DMS114 treated with DMSO at 0.1 percent for 48 hours (cell line): ENCODE measurements around the gene MARCHF7.
"Not testable (repeated sequence)": the region's sequence is repeated elsewhere in the genome, so short reads cannot be mapped to it uniquely, and the experiment has no call there.

Source experiments
- DNase-seq: peaks from one replicate; lab custom pipeline; 2025; ENCODE audit not compliant: unreplicated experiment; lab: John Stamatoyannopoulos, UW

MARCHF7 gene, protein sequence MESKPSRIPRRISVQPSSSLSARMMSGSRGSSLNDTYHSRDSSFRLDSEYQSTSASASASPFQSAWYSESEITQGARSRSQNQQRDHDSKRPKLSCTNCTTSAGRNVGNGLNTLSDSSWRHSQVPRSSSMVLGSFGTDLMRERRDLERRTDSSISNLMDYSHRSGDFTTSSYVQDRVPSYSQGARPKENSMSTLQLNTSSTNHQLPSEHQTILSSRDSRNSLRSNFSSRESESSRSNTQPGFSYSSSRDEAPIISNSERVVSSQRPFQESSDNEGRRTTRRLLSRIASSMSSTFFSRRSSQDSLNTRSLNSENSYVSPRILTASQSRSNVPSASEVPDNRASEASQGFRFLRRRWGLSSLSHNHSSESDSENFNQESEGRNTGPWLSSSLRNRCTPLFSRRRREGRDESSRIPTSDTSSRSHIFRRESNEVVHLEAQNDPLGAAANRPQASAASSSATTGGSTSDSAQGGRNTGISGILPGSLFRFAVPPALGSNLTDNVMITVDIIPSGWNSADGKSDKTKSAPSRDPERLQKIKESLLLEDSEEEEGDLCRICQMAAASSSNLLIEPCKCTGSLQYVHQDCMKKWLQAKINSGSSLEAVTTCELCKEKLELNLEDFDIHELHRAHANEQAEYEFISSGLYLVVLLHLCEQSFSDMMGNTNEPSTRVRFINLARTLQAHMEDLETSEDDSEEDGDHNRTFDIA

GRCh38 chr2:159712143-159712928 lies at the start of gene MARCHF7:
Gene MARCHF7, plus strand, starts transcription at chr2:159712506. Its CDS starts 16,517 bp downstream, at chr2:159729023.
- peak; percentile 77 for DNase-seq

DNA sequence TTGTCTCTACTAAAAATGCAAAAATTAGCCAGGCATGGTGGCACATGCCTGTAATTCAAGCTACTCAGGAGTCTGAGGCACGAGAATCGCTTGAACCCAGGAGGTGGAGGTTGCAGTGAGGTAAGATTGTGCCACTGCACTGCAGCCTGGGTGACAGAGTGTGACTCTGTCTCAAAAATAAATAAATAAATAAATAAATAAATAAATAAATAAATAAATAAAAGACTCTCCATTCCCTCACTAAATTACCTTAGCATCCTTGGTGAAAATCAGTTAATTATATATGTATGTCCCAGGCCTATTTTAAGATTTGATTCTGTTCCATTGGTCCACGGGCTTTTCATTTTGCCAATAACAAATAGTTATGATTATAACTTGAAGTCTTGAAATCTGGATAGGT lies 44.9 kb upstream of the MARCHF7 start:
- DNase-seq: not testable (repeated sequence)

- no peak for DNase-seq
Measured at GRCh38 chr2:159671047-159671446, 41.3 kb upstream of the MARCHF7 start.

DNA sequence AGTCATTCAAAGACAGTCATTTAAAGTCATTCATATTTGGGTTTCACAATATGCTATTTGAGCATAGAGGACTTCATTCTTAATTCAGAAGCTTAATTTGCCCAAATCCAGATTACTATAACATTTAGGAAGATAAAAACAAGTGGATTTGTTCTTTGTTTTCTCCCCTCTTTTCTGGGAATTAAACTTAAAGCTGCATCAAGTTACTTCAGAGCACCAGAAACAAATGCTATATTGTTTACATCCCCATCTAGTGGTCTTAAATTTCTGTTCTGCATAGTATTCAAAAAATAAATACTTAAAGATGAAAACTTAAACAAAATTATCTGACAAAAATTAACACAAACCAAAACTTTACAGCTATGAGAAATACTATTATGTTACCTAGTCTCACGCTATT lies 34.7 kb upstream of the MARCHF7 start:
- DNase-seq: no peak

GRCh38 chr2:159680692-159681091 lies 31.6 kb upstream of the MARCHF7 start:
- no peak for DNase-seq

GRCh38 chr2:159683817-159684216 lies 28.5 kb upstream of the MARCHF7 start:
- DNase-seq: no peak

DNA sequence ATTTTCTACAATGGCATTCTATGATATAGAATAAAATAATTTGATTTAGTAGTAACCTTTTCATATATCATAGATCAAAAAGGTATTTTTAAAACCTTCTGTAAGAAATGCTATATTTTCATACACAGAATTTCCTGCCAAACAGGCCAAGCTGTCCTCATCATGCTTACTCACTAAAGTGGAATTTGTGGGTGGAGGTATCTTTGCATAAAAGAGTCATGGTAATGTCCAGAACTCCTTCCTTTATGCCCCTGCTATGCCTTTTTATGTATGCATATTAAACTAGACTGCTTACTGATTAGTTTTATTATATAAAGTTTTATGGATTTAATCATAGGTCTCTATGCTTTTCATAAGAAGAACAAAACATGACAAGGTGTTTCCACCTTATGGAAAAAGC lies 27.5 kb upstream of the MARCHF7 start:
- DNase-seq: no peak

GRCh38 chr2:159694500-159695040 lies 17.7 kb upstream of the MARCHF7 start:
- no peak for DNase-seq

GRCh38 chr2:159695795-159696448 lies 16.4 kb upstream of the MARCHF7 start:
- DNase-seq: no peak

DNA sequence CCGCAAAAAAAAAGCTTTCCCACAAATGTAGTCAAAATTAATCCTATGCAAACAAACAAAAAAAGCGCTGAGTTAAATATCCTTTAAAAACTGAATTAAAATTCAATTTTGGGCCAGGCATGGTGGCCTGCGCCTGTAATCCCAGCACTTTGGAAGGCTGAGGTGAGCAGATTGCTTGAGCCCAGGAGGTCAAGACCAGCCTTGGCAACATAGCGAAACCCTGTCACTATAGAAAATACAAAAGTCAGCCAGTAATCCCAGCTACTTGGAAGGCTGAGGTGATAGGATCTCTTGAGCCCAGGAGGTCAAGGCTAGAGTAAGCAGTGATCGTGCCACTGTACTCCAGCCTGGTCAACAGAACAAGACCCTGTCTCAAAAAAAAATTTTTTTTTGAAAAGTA lies 8.8 kb upstream of the MARCHF7 start:
- no peak for DNase-seq

DNA sequence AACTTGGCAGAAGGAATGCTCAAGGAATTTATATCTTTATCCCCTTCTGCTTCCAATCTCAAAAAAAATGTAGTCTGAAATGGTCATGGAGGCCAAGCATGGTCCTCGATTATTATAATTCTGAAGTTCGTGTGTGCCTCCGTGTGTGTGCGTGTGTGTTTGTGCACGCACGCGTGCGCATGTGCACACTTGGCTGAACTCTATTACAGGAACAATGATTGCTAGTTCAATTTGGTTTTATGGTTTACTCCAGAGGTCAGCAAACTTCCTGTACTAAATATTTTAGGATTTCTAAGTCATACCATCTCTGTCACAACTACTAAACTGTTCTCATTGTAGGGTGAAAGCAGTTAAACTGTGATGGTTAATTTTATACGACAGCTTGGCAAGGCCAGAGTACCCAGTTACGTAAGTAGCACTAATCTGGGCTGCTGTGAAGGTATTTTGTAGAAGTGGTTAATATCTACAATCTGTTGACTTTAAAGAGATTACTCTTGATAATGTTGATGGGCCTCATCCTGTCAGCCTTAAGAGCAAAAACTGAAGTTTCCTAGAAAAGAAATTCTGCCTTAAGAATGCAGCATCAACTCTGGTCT lies 5.8 kb upstream of the MARCHF7 start:
- DNase-seq: no peak

- DNase-seq: no peak
Measured at GRCh38 chr2:159708066-159708760, 4.1 kb upstream of the MARCHF7 start.

DNA sequence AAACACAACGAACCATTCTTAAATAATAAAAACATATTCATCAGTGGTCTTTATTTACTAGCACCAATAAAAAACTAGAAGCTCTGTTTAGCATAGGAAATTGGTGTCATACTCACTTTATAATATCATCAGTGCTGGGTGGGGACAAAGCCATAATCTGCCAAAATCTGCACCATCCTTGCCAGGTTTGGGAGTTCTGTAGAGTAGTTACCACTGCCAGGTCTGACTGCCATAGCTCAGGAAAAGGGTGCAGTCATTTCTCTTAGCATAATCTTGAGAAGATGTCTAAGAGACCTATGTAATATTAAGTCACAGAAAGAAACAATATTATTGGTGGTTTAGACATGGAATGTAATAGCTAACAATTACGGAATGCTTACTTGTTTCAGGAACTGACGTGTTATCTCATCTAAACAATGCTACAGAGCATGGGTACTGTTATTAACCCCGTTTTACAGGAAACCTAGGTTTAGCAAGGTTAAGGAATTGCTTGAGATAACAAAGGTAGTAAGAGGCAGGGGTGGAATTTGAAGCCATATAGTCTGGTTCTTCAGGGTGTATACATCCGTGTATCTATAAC lies 1.6 kb upstream of the MARCHF7 start:
- no peak for DNase-seq

DNA sequence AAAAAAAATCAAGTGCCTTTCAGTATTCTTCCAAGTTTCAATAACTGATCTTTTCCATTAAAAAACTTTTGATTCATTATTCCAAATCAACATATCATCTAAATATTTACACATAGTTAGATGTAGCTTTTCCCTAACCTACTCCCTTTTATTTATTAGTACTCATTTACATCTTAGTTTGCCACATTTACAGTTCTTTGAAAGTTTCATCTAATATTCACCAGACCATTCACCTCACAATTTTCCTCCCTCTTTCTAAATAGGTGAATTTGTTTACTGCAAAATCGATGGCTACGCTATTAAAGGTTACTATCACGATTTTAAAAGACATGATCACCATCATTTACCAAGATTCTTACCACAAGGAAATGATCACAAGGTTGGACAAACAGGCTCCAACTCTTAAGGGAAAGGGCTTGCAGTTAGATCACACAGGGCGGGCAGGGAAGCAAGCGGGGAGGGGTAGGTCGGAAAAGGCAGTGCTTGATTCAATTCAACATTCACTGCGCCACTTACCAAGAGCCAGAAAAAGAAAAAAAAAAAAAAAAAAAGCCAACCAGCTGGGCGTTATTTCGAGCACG lies 654 bp upstream of the MARCHF7 start:
- DNase-seq: peak; percentile 46

DNA sequence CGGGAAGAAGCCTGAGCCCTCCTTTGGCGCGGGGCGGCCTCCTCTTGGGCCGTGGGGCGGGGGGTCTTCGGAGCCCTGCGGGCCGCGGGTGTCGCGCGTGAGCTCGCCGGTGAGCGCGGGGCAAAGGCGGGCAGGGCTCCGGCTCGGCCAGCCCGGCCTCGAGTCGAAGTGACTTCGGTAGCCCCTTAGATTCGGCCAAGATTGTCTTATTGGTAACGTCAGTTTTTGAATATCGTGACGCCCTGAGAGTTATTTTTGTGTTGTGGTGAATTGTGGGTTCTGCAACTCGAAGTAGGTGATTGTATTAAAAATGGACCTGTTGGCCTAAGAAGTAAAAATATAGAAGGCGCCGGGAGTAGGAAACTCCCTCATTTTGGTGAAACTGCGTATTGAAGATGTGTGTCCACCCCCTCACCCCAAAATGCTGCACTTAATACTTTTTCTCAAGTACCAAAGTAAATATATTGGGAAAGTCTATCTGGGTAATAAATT lies 669 bp downstream of the MARCHF7 start:
- no peak for DNase-seq

DNA sequence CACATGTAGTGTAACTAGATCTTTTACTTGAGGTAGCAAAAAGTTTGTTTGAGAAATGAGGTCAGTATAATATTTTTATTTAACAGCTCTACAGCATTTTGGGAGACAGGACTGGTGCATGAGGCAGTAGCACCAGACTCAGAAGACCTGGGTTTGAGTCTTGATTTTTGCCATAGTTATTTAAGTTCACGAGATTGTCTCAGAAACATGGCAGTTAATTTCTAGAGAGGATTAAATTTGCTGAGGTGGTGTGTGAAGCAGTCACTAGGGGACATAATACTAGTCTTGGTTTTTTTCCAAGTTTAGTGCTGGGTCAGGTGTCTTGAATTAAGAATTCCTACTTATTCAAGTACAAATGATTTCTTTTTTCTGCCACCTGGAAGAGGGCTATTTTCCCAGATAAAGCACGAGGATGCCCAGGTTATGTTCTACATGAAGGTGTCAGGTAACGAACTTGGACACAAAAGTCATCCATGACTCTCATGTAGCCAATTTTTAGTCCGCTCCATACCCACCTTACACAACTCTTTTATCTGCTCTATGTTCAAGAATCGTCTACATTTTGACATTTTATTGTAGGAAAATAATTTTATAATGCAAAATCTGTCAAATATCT lies 1.4 kb downstream of the MARCHF7 start:
- DNase-seq: no peak

DNA sequence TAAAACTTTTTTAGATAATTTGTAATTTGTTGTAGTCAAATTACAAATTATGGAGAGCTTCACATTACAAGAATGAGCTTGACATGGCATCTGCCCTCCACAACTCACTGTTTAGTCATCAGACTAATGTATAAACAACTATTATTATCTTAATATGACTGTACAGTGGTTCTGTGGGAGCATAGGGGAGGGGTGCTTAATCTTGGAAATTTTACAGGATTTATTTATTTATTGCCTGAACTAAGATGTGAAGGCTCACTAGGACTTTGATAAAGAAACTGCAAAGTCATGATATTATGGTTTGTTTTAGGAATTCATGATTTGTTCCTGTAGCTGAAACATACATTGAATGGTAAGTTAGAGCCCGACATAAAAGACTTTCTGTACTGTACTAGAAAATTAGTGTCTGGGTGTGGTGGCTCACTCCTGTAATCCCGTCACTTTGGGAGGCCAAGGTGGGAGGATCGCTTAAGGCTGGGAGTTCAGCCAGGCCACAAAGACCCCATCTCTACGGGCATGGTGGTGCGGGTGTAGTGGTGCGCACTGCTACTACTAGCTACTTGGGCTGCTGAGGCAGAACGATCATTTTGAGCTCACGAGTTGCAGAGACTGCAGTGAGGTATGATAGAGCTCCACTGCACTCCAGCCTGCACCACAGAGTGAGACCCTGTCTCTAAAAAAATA lies 2.1 kb downstream of the MARCHF7 start:
- no peak for DNase-seq

DNA sequence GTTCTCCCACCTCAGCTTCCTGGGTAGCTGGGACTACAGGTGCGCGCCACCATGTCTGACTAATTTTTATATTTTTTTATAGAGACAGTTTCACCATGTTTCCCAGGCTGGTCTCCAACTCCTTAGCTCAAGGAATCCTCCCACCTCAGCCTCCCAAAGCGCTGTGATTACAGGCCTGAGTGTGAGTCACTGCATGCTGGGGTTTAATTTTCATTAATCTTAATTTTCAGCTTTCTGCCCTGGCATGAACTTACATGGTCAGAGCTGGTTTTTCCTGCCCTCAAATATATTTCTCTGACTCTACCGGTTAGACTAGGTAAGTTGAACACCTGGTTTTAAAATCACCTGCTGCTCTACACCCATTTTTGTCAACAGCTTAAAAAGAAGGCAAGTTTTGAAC lies 3.1 kb downstream of the MARCHF7 start:
- no peak for DNase-seq
